Endothelial cell of umbilical vein (primary cell): Measurements from ENCODE around the gene KIAA1671. TPM values are rescaled to one million over a fixed set of nuclear protein-coding genes. Genes with fewer than 3 reads are reported as not detected.

Experiments
- BruUV-seq: library from RNA; stranded (reverse); fragments of 400-500 nt; replicated peaks from 2 replicates; lab custom pipeline; 2021; lab: Mats Ljungman, UMichigan
- CTCF ChIA-PET: fragments of 300-600, 350-600 bp; sonication (Branson Sonifier 250); formaldehyde crosslinking; loops from one replicate; lab custom pipeline; 2021; ENCODE audit warnings: antibody characterized with exemption, inconsistent platforms; lab: Charles Lee
- POLR2A ChIA-PET: fragments of 300-600, 350-600 bp; sonication (Branson Sonifier 250); formaldehyde crosslinking; loops from one replicate; lab custom pipeline; 2021; ENCODE audit warnings: antibody characterized with exemption, inconsistent platforms; lab: Charles Lee
- DNase-seq: peaks from one replicate; pipeline ENCODE4 v3.0.0-alpha.2; 2011; ENCODE audit warnings: low read depth, low spot score
- FAIRE-seq: peaks from 2 replicates; lab custom pipeline; 2011; peaks lifted over from hg19 to GRCh38; lab: Jason Lieb, UNC
- H2AFZ ChIP-seq: 2 replicates; pipeline ENCODE4 v1.6.0; 2012; ENCODE audit warnings: low read depth, low read length, control low read depth, inconsistent platforms
- H3K27ac ChIP-seq: 2 replicates; pipeline ENCODE4 v1.5.1; 2011; ENCODE audit warnings: low read depth, mild to moderate bottlenecking, control low read depth, low read length, moderate library complexity; ENCODE audit not compliant: insufficient read depth
- H3K27me3 ChIP-seq, 2 experiments: 2 replicates each; pipeline versions ENCODE4 v1.6.0 to v1.6.1; 2011; ENCODE audit warnings: low read length in 2 of 2, mixed read lengths in 1 of 2; ENCODE audit not compliant: control insufficient read depth in 2 of 2, insufficient read depth in 2 of 2
- H3K36me3 ChIP-seq, 2 experiments: 2 replicates in 1 of 2; 3 replicates in 1 of 2; pipeline ENCODE4 v1.5.1; 2011; ENCODE audit warnings: low read length in 2 of 2, mild to moderate bottlenecking in 1 of 2, moderate library complexity in 1 of 2; ENCODE audit not compliant: control insufficient read depth in 2 of 2, insufficient read depth in 2 of 2; ENCODE audit errors: extremely low read depth in 1 of 2
- H3K4me1 ChIP-seq: 3 replicates; pipeline ENCODE4 v1.5.1; 2011; ENCODE audit warnings: mild to moderate bottlenecking, low read length; ENCODE audit not compliant: control insufficient read depth, insufficient read depth; ENCODE audit errors: extremely low read depth
- H3K4me2 ChIP-seq: 2 replicates; pipeline ENCODE4 v1.6.1; 2011; ENCODE audit warnings: low read length, control low read depth, mixed read lengths; ENCODE audit not compliant: insufficient read depth
- H3K4me3 ChIP-seq, 3 experiments: fragments of 200-600 bp in 1 of 3; sonication (generic), shearing (Covaris generic) in 1 of 3; replicated peaks in 1 of 3; 2 replicates each; pipeline ENCODE4 v1.5.1; 2011 to 2016; ENCODE audit warnings: control low read depth in 3 of 3, low read length in 3 of 3, mild to moderate bottlenecking in 2 of 3, inconsistent platforms in 1 of 3, low read depth in 1 of 3, moderate library complexity in 1 of 3; ENCODE audit not compliant: insufficient read depth in 1 of 3
- H3K79me2 ChIP-seq: 2 replicates; pipeline ENCODE4 v1.6.0; 2012; ENCODE audit warnings: low read length, inconsistent platforms; ENCODE audit not compliant: control insufficient read depth, insufficient read depth
- H3K9ac ChIP-seq: replicated peaks from 2 replicates; pipeline ENCODE3; 2011; ENCODE audit warnings: low read length, control low read depth; ENCODE audit not compliant: insufficient read depth; ENCODE audit errors: extremely low read depth
- H3K9me1 ChIP-seq: replicated peaks from 3 replicates; pipeline ENCODE4 v1.6.0; 2011; ENCODE audit warnings: mild to moderate bottlenecking, low read length; ENCODE audit not compliant: control insufficient read depth, insufficient read depth; ENCODE audit errors: extremely low read depth
- H3K9me3 ChIP-seq: replicated peaks from 2 replicates; pipeline ENCODE4 v1.5.1; 2012; ENCODE audit warnings: low read length, inconsistent platforms; ENCODE audit not compliant: control insufficient read depth, insufficient read depth
- H4K20me1 ChIP-seq: replicated peaks from 2 replicates; pipeline ENCODE3; 2011; ENCODE audit warnings: mild to moderate bottlenecking, low read length; ENCODE audit not compliant: control insufficient read depth, insufficient read depth; ENCODE audit errors: extremely low read depth
- CTCF ChIP-seq, 2 donors: IDR thresholded peaks; 1 replicate in 1 of 2; 2 replicates in 1 of 2; pipeline ENCODE4 v1.5.1; 2011; ENCODE audit warnings: low read length in 2 of 2, mild to moderate bottlenecking in 2 of 2, moderate library complexity in 2 of 2, control low read depth in 1 of 2, inconsistent platforms in 1 of 2, low read depth in 1 of 2; ENCODE audit not compliant: insufficient read depth in 1 of 2; ENCODE audit errors: extremely low read depth in 1 of 2
- EZH2 ChIP-seq: IDR thresholded peaks from 2 replicates; pipeline ENCODE4 v1.6.1; 2012; ENCODE audit warnings: borderline replicate concordance, low read depth, mild to moderate bottlenecking, moderate library complexity, low read length, inconsistent platforms; ENCODE audit not compliant: severe bottlenecking
- FOS ChIP-seq: IDR thresholded peaks from 2 replicates; pipeline ENCODE4 v1.6.1; 2011; ENCODE audit warnings: mild to moderate bottlenecking, low read length, moderate library complexity, borderline replicate concordance; ENCODE audit not compliant: insufficient read depth
- GATA2 ChIP-seq: IDR thresholded peaks from 2 replicates; pipeline ENCODE4 v1.7.0; 2011; ENCODE audit warnings: low read depth, mild to moderate bottlenecking, moderate library complexity, mixed read lengths, low read length; ENCODE audit not compliant: insufficient read length, insufficient read depth
- JUN ChIP-seq: IDR thresholded peaks from 2 replicates; pipeline ENCODE4 v1.6.1; 2011; ENCODE audit warnings: borderline replicate concordance, low read depth; ENCODE audit not compliant: insufficient read length, insufficient read depth
- MAX ChIP-seq: IDR thresholded peaks from 2 replicates; pipeline ENCODE4 v1.6.1; 2011; ENCODE audit not compliant: insufficient read depth, insufficient read length
- MYC ChIP-seq: IDR thresholded peaks from one replicate; pipeline ENCODE4 v1.6.1; 2011; ENCODE audit warnings: mild to moderate bottlenecking, low read depth, low read length
- POLR2A ChIP-seq: IDR thresholded peaks from 2 replicates; pipeline ENCODE4 v1.6.1; 2012; ENCODE audit warnings: low read depth, mild to moderate bottlenecking, control low read depth, low read length
- POLR2AphosphoS5 ChIP-seq: IDR thresholded peaks from 2 replicates; pipeline ENCODE4 v1.6.1; 2012; ENCODE audit warnings: low read depth, mild to moderate bottlenecking, control low read depth, low read length, moderate library complexity; ENCODE audit not compliant: insufficient read depth
- dilution Hi-C: fragments of 300-500 bp; cut with MboI; formaldehyde crosslinking; loops from one replicate; pipeline ENCODE4 v1.15.0; 2019; ENCODE audit warnings: low sequenced_read_pairs; ENCODE audit not compliant: extremely low pct_ligation_motif_present
- intact Hi-C: fragments of 100-400 bp; cut with micrococcal nuclease; formaldehyde crosslinking; loops from one replicate; pipeline ENCODE4 v1.10.0; 2022
- polyA plus RNA-seq, 4 experiments: library from polyadenylated mRNA; depleted of rRNA in 3 of 4; stranded (reverse) in 3 of 4; unstranded in 1 of 4; fragments of >200 nt; gene quantifications; 2 replicates each; pipeline versions ENCODE4 v1.2.1 to v1.2.3, GENCODE V29; 2011 to 2012; ENCODE audit warnings: missing spikeins in 1 of 4
- total RNA-seq: library from RNA; stranded (reverse); gene quantifications from 2 replicates; pipeline ENCODE4 v1.2.3, GENCODE V29; 2021

KIAA1671 gene
- total and polyA plus RNA-seq, 2 donors (not counting 3 experiments of a cell fraction or from before 2014, with no cell fraction given): 23.1 to 85.1 TPM

GRCh38 chr22:24965822-24966626, 13.5 kb downstream of the KIAA1671 start:
- dilution Hi-C loops: no loop called here
- no peak overlapping the region for H2AFZ ChIP-seq
- CTCF ChIA-PET: interaction anchor here (0.6 to 1.7 kb wide), 7 partner anchors 11 to 82 kb away, joined by 3 to 6 read pairs (median 4); no protein-coding TSS in a partner anchor

More at GRCh38 chr22:24965822-24966626, 13.5 kb downstream of the KIAA1671 start:
- no peak overlapping the region for H3K4me2 ChIP-seq
- POLR2A ChIA-PET: interaction anchor here (0.6 kb wide), 1 partner anchor 8 kb away, joined by 3 read pairs; no protein-coding TSS in a partner anchor
- TF ChIP-seq GATA2 (no peak), POLR2A (no peak), JUN (no peak), EZH2 (no peak), CTCF (IDR thresholded peaks at IDR 0.05; ENCODE audit: extremely low read depth in 1 of 2, insufficient read depth in 1 of 2, low read depth in 1 of 2, low read length in 2 of 2) (no peak), MYC (no peak), MAX (no peak), POLR2AphosphoS5 (no peak), FOS (no peak)
- no peaks in the 10 kb centered on the region for H3K36me3 ChIP-seq
- no peaks in the 10 kb centered on the region for H4K20me1 ChIP-seq
- no peak overlapping the region for H3K4me3 ChIP-seq
- H3K9ac ChIP-seq: no peak overlapping the region
- peaks cover 53% of the 10 kb centered on the region for H3K79me2 ChIP-seq
- DNase-seq (peak; percentile 65), FAIRE-seq (peak; percentile 46)
- H3K4me1 ChIP-seq: peaks cover 44% of the 10 kb centered on the region
- BruUV-seq: no TSS peak
- no peaks in the 10 kb centered on the region for H3K27me3 ChIP-seq
- no peaks in the 10 kb centered on the region for H3K9me3 ChIP-seq
- peak overlapping the region; percentile 9 for H3K27ac ChIP-seq
- H3K9me1 ChIP-seq: peaks cover 3% of the 10 kb centered on the region
- intact Hi-C loops: loop anchor here (5.0 kb wide), 1 partner anchor 61 kb away; no protein-coding TSS in a partner anchor
